ENCODE results near the gene TTC28.

The TTC28 gene

DNA sequence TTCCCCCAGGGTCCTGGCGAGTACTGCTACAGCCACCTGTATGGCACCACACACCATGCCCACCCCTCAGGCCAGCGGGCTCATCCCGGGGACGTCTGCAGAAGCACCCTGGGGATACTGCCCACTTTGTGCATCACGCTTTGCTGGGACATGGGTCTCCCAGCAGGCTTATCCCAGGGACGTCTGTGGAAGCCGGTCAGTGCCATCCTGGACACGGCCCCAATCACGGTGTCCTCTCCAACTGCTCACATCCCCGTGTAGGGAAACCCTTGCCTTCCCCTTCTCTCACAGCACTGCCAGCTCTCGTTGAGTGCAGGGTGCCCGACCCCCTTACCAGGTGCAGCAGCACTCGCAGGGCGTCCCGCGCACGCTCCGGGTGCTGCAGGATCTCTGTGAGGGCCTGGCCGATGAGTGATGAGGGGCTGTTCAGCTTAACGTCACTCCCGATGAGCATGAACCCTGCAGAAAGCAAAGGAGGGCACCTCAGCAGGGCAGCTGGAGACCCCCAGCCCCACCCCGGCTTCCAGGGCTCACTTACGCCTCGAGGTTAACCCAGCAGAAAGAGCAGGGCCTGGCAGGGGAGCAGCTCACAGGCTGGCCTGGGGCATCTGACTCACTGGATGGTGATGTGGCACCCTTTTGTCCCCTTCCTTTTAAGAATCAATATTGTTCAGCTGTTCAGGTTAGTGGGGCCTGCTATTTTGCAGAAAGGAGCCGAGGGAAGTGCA lies 683.7 kb downstream of the TTC28 start:
- DNase-seq = no peak

DNA sequence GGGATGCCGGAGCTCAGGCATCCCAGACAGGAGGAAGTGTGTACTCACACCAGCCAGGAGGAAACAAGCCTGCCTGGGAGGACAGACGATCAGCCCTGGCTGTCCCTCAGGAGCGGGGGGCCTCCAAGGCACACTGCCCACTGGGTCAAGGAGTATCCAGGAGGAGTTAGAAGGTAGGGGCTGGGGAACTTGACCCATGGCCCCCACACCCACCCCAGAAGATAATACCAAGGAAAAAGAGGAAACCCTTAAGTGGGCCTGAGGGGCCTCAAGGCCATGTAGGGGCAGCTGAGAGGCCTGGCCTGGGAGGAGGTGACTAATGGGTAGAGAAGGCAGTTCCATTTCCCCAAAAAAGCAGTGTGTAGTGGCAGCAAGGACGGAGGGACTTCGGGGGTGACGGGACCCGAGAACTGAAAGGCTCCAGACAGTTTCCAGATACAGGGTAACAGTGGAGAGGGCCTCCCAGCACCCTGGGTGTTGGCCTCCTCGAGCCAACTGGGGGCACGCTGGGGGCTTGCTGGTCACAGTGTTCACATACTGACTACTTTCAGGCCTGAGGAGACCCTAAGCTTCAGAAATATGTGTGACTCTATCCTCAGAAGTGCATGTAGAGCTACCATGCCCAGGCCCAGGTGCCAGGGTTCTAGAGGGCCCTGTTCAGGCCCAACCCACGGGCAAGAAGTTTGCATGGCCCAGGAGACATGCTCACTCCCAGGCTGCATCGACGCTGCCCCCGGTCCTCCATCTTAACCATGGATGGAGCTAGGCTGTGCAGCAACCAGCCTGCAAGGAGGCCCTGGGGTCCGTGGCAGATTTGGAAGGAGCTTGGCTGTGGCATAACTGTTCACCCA lies 684.9 kb downstream of the TTC28 start:
- DNase-seq = no peak

DNA sequence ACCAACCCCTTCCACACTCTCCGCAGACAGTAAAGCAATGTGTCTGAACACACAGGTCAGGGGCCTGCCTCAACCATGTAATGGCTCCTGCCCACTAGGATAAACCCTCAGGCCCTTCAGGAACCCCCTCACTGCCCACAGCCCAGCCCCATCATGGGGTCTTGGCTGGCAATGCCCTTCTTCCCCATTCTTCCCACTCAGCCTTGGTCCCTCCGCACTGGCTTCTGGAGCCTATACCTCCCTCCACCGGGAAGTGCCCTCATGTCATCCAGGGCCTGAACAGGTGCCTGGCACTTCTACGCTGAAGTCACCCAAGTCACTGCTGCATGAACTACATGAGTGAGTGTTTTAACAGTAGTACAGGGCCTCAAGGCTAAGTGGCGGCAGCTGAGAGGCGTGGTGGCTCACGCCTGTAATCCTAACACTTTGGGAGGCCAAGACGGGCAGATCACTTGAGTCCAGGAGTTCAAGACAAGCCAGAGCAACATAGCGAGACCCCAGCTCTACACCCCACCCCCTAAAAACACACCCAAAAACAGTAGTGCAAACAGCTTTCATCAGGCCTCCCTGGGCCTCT lies 685.8 kb downstream of the TTC28 start:
- no peak for DNase-seq

DNA sequence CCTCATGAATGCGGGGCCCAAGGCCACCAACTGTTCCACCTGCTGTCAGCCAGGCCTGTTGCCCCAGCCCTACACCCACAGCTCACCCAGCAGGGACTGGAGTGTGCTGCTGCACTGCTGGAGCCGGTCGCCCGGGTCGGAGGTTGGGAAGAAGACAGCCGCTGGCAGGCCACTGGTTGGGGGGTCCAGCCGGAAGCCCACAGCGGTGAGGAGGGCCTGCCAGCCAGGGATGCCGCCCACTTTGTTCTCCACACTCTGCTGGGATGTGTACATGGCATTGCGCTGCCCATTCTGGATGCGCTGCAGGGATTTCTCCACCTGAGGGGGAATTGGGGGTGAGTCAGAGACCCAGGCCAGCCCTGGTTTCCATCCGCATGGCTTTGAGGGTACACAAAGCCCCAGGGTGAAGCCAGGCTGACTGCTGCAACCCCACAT lies 686.4 kb downstream of the TTC28 start:
- no peak for DNase-seq

DNA sequence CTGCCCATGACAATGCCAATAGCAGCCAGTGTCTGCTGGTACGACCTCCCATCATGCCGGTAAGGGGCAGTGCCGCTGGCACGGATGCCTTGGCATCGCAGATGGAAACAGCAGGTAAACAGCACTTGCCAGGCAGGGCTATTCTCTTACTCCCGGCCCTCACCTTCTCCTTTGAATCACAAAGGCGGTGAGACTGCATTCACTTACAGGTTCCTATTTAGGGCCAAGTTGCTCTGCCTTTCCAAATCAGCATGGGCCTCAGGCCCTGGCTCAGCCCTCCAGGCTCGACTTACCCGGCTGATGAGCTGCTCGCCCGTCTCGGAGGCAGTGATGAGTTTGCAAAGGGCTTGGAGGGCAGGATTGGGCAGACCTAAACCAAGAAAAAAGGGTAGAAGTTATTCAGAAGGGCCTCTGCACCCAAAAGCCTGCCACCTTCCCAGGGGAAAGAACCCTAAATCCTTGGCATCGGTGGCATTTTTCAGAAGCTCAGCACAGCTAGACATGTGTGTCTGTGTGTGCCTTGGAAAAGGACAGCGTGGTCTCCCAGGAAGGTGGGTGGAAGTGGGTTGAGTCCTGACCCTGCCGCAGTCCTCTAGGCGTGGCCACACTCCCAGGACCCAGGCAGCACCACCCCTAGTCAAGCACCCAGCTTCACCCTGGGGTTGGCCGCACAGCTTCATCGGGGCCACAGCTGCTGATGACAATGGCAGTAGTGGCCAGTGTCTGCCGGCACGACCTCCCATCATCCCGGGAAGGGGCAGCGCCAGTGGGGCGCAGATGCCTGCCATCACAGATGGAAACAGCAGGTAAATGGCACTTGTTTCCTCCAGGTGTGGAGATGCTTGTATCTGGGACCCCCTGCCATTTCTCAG lies 687.1 kb downstream of the TTC28 start:
- no peak for DNase-seq

DNA sequence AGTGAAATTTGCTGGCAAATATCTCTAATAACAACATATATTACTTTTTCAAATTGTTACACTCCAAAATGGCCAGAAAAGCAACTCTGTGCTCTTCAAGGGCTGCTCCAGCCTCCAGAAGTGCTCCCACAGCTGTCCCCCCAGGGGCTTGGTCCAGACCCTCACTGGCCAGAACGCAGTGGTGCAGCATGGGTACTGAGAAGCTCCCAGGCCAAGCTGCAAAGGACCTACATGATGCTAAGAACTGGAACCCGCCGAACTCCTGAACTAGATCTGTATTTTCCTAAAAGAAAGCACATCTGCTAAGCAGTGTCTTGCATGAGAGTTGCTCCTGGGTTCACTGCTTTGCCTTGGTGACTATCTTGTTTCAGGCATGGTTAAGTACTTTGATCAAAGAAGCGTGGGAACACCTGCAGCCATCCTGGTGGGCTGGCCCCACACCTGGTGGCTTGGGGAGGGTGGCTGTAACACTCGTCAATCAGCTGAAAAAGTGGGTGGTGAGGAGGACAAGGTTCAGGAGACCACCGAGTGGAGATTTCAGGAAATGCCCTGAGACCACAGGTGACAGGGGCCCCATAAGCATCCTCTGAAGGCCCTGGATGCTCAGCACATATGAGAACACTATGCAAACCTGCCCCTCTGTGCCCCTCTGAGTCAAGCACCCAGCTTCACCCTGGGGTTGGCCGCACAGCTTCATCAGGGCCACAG lies 687.9 kb downstream of the TTC28 start:
- no peak for DNase-seq

DNA sequence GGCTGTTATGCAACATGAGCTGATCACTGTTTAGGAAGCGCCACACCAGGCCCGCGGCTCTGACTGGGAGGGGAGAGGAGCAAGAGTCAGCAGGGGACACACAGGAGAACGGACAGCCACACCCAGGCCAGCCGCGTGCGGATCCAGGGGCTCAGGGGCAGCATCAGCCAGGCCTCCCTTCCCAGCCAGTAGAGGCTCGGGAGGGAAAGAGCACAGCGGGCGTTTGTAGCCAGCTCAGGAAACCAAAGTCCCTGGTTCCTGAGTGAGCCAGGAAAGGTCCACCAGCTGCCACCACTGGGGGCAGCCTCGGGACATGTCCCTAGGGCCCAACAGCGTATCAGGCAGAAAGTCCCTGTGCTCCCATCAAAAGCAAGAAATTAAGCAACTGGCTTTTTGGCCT lies 688.8 kb downstream of the TTC28 start:
- peak in 1 of 3 experiments; percentile 0 for DNase-seq

DNA sequence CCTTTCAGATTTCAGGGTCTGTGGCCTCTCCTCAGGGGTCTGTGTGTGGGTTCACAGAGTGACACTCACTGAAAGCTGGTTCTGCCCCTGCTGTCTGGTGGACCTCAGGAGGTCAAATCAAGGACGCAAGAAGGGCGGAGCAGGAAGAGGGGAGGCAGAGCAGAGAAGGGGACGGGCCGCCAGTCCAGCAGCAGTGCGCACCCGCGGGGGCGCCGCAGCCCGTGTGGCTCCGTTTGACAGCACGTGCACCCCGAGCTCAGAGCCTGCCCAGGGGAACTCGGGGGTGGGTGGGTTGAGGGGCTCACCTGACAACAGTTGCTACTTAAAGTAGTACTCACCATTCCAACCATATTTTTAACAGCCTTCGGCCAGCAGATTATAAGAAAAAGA lies 689.2 kb downstream of the TTC28 start:
- no peak for DNase-seq

DNA sequence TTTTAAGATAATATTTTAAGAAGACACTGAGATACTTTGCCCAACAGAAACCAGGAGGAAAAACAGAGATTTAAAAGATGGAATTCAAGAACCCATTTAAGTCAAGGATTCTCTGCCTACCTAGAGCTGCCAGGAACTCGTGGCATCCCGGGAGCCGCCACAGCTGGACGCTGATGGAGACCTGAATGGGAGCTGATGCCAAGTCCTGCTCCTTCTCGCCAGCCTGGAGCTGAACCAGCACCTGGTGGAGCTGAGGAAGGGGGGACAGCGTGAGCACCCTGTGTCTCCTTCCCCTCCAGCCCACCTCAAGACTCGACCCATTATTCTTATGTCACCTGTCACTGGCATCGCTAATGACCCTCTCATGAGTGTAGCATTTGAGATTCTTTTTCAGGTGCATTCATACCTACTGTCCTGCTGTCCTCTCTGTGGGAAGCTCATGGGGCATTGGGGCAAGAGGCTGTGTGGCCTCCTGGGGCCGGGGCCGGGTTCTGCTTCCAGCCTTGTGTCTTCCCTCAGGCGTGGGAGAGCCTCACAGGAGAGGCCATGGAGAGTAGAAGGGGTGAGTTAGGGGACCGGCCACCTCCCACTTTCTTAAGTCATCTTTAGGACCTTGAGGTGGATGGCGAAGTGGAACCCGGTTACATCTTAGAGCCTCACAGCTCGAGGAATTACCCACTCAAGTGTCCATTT lies 689.7 kb downstream of the TTC28 start:
- no peak for DNase-seq

DNA sequence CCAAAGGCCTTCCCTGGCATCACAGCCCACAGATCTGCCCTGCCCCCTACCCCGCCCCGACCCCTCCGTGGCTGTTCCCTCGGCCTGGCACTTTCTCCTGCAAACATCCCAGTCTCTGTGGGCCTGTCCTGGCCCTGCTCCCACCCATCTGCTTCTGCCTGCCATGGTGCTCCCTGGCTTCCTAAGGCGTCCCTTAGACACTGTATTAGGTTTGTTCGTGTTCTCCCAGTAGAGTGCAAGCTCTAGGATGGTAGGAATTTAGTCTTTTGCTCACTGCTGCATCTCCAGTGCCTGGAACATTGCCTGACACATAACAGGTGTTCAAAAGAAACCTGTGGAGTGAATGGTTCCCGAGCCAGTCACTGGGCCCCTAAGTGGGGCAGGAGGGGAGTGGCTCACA lies 690.9 kb downstream of the TTC28 start:
- no peak for DNase-seq

DNA sequence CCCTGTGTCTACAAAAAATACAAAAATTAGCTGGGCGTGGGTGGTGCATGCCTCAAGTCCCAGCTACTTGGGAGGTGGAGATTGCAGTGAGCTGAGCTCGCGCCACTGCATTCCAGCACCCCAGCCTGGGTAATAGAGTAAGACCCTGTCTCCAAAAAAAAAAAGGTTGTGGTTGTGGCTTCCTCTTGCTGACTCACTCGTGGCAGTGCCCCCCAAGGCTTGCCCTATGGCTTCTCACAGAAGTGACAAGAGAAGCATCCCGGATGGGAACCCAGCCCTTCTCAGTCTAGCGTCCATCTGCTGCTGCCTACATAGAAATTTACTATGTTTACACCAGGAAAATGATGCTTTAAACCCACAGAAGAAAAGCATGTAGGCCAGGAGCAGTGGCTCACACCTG lies 692.1 kb downstream of the TTC28 start:
- DNase-seq = no peak

DNA sequence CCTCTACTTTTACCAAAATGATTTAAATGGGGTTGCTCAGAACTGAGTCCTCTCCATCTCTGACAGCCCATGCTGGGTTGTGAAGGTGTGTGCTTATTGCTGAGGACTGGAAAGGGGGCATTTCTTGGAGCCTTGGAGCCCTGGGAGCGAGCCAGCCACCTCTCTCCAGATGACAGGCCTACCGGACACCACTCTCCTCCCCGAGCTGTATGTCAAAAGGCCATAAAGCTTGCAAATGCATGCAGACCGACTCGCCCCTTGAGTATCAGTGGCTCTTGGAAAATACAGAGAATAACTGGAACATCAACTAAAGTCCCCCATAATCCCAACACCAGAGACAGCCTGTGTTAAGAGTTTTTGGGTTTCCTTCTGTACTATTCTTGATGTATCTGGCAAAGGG lies 692.7 kb downstream of the TTC28 start:
- no peak for DNase-seq

DNA sequence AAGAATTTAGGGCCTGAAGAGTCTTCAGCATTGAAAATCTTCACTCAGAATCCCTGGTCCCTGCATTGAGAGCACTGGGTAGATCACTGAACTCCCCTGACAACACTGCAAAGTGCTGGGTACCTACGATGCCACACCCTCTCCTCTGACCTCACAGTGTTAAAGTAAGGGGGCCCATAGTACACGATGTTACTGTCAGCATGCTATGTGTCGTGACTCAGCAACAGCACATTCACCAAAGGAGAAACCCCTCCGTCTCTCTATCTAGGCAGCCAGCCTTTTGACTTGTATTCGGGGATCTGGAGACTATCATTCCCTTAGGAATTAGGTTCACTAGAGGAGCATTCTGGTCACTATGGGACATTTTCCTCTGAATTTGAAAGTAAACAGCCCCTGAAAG lies 693.2 kb downstream of the TTC28 start:
- DNase-seq = no peak

DNA sequence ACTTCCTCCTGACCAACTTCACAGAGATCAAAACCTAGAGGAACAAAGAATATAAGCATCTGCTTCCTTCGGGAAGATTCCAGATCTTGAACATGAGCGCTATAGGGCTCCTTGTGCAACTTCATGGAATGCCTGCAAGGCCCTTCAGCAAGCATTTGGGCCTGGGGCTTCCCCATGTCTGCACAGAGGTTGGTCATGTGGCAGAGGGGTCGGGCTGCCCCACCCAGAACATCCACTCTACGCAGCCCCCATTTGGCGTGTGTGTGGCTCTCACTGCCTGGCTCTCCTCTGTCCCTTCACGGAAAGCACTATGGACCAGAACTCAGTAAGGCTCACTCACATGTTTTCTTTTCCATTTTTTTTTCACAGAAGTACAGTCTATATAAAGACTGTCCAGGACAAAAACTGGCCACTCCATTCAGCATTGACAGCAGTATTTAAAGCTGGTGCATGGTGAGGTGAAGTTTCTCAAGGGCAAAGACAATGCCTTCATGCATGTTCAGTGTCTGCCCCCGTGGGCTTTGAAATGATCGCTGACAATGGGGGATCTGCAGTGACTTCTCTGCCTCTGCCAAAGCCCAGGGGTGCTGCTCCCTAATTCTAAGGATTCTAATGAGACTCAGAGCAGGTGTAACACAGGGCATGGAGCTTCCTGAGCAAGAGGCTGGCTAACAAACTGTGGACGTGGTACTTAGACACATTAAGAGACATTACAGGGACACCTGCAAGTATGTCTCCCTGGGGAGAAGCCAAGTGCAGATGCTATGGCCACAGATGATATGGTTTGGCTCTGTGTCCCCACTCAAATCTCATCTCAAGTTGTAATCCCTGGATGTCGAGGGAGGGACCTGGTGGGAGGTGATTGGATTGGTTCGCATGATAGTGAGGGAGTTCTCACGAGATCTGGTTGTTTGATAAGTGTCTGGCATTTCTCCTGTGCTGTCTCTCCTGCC lies 694.0 kb downstream of the TTC28 start:
- DNase-seq = peak in 1 of 3 experiments; percentile 3

DNA sequence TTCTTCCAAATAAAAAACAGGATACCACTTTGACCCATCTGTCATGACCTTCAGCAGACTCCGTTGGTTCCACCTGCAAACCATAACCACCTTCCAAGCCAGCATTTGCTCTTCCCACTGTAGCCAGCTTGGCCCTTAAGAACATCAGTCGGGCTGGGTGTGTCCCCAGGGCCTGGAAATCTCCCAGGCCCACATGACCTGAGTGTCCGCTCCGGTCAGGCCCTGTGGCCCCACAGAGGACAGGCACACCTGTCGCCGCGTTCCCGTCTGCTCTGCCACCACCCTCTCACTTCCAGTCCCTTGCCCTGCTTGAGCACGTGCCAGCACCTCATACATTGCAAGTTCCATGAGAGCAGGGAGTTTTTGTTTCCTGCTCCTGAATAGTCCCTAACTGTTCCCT lies 694.9 kb downstream of the TTC28 start:
- DNase-seq = no peak

DNA sequence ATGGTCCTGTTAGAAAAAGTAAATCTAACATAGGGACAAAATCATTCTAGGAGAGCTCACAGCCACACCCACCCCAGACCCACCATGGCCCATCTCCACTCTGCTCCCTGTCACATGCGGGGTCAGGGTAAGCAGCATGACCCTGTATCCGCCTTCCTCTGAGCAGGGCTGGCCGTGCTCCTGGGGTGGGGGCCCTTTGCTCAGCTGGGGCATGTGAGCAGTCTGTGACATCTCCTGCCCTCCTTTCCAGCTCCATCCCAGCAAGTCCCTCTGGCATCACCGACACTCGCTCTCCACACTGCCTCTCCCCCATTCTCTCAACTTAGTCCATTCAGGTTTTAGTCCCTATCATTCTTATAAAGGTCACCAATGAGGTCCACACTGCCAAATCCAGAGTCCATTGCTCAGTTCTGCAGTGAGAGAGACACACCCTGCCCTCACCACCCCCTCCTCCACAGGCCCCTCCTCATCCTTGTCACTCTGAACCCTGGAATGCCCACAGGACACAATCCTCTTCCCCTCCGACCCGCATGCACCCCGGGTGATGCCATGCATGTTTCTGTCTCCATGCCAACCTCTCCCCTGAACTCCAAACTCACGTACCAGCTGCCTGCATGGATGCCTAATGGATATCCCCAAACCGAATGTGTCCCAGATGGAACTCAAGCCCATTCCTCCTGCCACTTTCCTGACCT lies 695.5 kb downstream of the TTC28 start:
- DNase-seq = no peak

DNA sequence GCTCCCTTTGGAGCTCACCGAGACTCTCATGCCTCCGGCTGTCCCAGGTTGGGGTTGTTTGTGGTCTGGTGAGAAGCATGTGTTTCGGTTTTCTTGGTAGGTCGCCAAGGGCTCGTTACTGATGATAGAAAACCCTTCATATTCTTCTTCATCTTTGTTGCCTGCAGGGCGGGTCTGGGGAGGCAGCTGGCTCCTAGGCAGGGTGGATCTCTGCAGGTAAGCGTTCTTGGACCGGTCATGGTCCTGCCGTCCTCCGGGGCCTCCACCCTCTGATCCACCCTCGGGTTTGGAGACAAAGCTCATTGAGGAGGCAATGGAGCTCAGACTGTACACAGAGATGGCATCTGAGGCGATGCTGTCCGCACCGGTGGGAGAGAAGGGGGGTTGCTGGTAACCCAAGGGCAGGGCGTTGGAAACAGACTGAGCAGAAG lies 696.3 kb downstream of the TTC28 start:
- DNase-seq = no peak

DNA sequence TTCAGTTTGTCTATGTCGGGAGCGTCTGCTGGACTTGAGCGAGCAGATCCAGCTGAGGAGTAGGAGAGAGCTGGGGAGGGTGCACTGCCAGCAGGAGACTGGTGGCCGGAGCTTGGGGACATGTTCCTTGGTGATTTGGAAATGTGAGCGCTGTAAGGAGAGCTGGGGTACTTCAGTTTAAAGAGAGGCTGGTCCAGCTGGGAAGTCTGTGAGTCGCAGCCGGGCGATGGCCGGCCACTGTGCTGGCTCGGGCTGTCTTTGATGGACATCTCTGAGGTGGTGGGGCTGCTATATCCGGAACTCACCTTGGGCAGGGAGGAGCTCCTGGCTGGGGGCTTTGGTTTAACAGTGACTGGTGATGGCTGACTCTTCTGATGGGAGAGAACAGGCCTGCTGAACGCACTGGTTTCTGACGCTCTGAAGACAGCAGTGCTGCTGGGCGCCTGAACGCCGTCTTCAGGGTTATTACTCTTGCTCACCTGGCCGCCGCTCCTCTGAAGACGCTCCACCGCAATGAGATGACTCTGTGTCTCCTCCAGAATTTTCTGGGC lies 696.9 kb downstream of the TTC28 start:
- DNase-seq = no peak

DNA sequence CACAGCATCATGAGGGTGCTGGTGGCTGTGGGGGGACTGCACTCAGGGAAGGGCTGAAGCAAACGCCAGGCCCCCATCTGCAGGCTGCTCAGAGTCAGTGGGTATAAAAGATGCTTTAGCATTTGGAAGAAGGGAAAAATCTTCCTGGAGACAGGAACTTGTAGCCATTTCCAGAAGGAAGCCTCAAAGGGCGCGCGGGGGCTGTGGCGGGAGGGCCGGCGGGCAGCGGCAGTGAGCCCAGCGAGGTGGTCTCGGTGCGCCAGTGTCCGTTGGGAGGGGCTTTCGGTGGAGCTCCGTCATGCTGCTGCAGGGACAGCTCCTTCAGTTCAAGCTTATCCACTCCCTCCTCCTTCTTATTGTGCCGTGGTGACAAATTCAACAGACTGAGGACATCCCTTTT lies 697.5 kb downstream of the TTC28 start:
- DNase-seq = no peak
